ENCODE data around the gene CDHR2. TPM values are rescaled to one million over a fixed set of nuclear protein-coding genes. Genes with fewer than 3 reads are reported as not detected.

The CDHR2 gene
- total and polyA plus RNA-seq, 2 donors (not counting 3 experiments of a cell fraction or from before 2014, with no cell fraction given) = not detected

DNA sequence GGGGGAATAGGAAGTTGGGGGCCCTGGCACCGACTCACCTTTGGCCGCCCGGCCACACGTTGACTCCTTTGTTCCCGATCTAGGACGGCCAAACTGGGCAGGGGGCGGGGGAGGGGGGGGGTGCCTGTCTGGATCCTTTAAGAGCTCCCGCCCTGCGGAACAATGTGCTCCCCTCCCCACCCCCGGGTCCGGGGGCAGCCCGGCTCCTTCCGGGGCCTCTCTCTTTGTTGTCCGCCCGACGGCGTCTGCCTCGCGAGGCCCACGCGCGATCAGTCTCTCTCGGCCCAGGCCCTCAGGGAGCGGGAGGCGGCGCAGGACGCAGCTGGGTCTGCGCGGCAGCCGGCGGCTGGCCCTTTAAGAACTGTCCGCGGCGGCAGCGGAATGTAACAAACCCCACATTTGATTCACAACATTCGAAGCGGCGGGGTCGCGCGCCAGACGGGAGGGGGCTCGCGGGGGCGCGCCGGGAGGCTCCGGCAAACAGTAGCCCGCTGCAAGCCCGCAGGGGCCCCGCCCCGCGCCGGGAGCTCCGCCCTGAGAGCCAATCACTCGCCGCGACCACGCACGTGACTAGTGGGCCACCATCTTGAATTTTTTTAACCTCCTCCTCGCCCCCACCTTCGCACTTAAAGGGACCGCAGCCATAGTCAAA is 12.1 kb upstream of the CDHR2 start, which contains the start of gene RNF44:
Gene RNF44, minus strand, starts transcription at position 501 of the 652 bp plus-strand sequence. CDS start 4,930 bp downstream, outside the sequence.
- Histone ChIP-seq H4K20me1 (replicated peaks; ENCODE audit: control insufficient read depth, extremely low read depth, insufficient read depth, low read length) (no peaks in the 10 kb centered on the region), H3K36me3 (ENCODE audit: control insufficient read depth in 2 of 2, extremely low read depth in 1 of 2, insufficient read depth in 2 of 2, low read length in 2 of 2) (peaks cover 0 to 1% of the 10 kb centered on the region in 2 experiments), H3K27ac (ENCODE audit: insufficient read depth, low read depth, low read length) (peak within 1 kb of the TSS; percentile 83), H3K9ac (replicated peaks; ENCODE audit: extremely low read depth, insufficient read depth, low read length) (peak within 1 kb of the TSS; percentile 86), H3K4me3 (replicated peaks in 1 of 3; ENCODE audit: insufficient read depth in 1 of 3, low read depth in 1 of 3, low read length in 3 of 3) (peak within 1 kb of the TSS; percentile 68 to 79 (median 79)), H3K4me2 (ENCODE audit: insufficient read depth, low read length) (peak within 1 kb of the TSS; percentile 76), H3K27me3 (ENCODE audit: control insufficient read depth in 2 of 2, insufficient read depth in 2 of 2, low read length in 2 of 2) (no peaks in the 10 kb centered on the region), H3K9me3 (replicated peaks; ENCODE audit: control insufficient read depth, insufficient read depth, low read length) (no peaks in the 10 kb centered on the region), H2AFZ (ENCODE audit: low read depth, low read length) (peak within 1 kb of the TSS; percentile 88), H3K4me1 (ENCODE audit: control insufficient read depth, extremely low read depth, insufficient read depth, low read length) (peaks cover 51% of the 10 kb centered on the region), H3K9me1 (replicated peaks; ENCODE audit: control insufficient read depth, extremely low read depth, insufficient read depth, low read length) (no peaks in the 10 kb centered on the region), H3K79me2 (ENCODE audit: control insufficient read depth, insufficient read depth, low read length) (peaks cover 33% of the 10 kb centered on the region)
- no peak for FAIRE-seq
- POLR2A ChIA-PET = interaction anchor here (0.5 to 1.6 kb wide), 6 partner anchors 10 to 470 kb away, joined by 3 to 6 read pairs (median 4); partner anchors contain the start of genes NOP16 and UIMC1
- no TSS peak for BruUV-seq (replicated peaks)
- intact Hi-C loops (cut with micrococcal nuclease) (loop anchor here (1.0 to 10.0 kb wide), 9 partner anchors 78 to 958 kb away; partner anchors contain the start of genes CLTB, FAF2, HIGD2A and KIAA1191), dilution Hi-C loops (cut with MboI; ENCODE audit: extremely low pct_ligation_motif_present, low sequenced_read_pairs) (no loop called here)
- DNase-seq (ENCODE audit: low read depth, low spot score) = peak; percentile 98
- CTCF ChIA-PET = interaction anchor here (1.0 to 5.0 kb wide), 10 partner anchors 22 to 172 kb away, joined by 3 to 27 read pairs (median 4); partner anchors contain the start of genes ARL10, CLTB and FAF2
- TF ChIP-seq GATA2 (IDR thresholded peaks at IDR 0.05; ENCODE audit: insufficient read depth, insufficient read length, low read depth, low read length) = no peak
- TF ChIP-seq MAX (IDR thresholded peaks at IDR 0.05; ENCODE audit: insufficient read depth, insufficient read length) = peak; percentile 92
- TF ChIP-seq POLR2AphosphoS5 (IDR thresholded peaks at IDR 0.05; ENCODE audit: insufficient read depth, low read depth, low read length) = peak; percentile 36

All from endothelial cell of umbilical vein (primary cell).